HepG2 (cell line): ENCODE data around the gene OTUD4. TPM values are rescaled to one million over a fixed set of nuclear protein-coding genes. Genes with fewer than 3 reads are reported as not detected.

Experiments used
- ASH2L ChIP-seq: fragments of 300-600, 200-600 bp; sonication (generic); IDR thresholded peaks from 2 replicates; pipeline ENCODE4 v1.7.0; 2017; ENCODE audit warnings: low read depth, mild to moderate bottlenecking, moderate library complexity, mixed read lengths, low read length; ENCODE audit not compliant: insufficient read length
- ATF2 ChIP-seq: sonication (generic); formaldehyde crosslinking; IDR thresholded peaks from 2 replicates; pipeline ENCODE4 v1.4.0; 2020; ENCODE audit warnings: missing genetic modification reagents
- CEBPG ChIP-seq: IDR thresholded peaks from 2 replicates; pipeline ENCODE4 v1.6.1; 2016
- CREB3 ChIP-seq: sonication (generic); formaldehyde crosslinking; IDR thresholded peaks from 2 replicates; pipeline ENCODE4 v1.5.0; 2020; ENCODE audit warnings: missing genetic modification reagents
- FOXJ3 ChIP-seq: sonication (generic); formaldehyde crosslinking; IDR thresholded peaks from 2 replicates; pipeline ENCODE4 v1.4.0; 2020; ENCODE audit warnings: missing genetic modification reagents, mild to moderate bottlenecking, borderline replicate concordance
- FOXK2 ChIP-seq: fragments of 450-650 bp; IDR thresholded peaks from 2 replicates; pipeline ENCODE4 v1.6.1; 2016
- GFI1 ChIP-seq: sonication (generic); formaldehyde crosslinking; IDR thresholded peaks from 2 replicates; pipeline ENCODE4 v1.5.0; 2020; ENCODE audit warnings: missing genetic modification reagents, mild to moderate bottlenecking, borderline replicate concordance
- KLF6 ChIP-seq: IDR thresholded peaks from 2 replicates; pipeline ENCODE4 v1.8.0; 2016; ENCODE audit warnings: missing biosample characterization, missing genetic modification reagents
- MAFG ChIP-seq: sonication (generic); formaldehyde crosslinking; IDR thresholded peaks from 2 replicates; pipeline ENCODE4 v1.5.1; 2020; ENCODE audit warnings: mild to moderate bottlenecking, missing genetic modification reagents
- MEF2D ChIP-seq: sonication (generic); formaldehyde crosslinking; IDR thresholded peaks from 2 replicates; pipeline ENCODE4 v1.5.1; 2020; ENCODE audit warnings: mild to moderate bottlenecking, missing genetic modification reagents
- RBAK ChIP-seq: sonication (generic); formaldehyde crosslinking; IDR thresholded peaks from 2 replicates; pipeline ENCODE4 v1.5.1; 2020; ENCODE audit warnings: mild to moderate bottlenecking, missing genetic modification reagents
- RERE ChIP-seq: IDR thresholded peaks from 2 replicates; pipeline ENCODE4 v1.6.1; 2016; ENCODE audit warnings: low read depth, missing genetic modification reagents, missing compliant biosample characterization
- ZBTB2 ChIP-seq: sonication (generic); formaldehyde crosslinking; IDR thresholded peaks from 2 replicates; pipeline ENCODE4 v1.8.0; 2022; ENCODE audit warnings: low read depth, missing genetic modification reagents
- ZBTB7A ChIP-seq: sonication (generic); formaldehyde crosslinking; IDR thresholded peaks from 2 replicates; pipeline ENCODE4 v1.8.0; 2022; ENCODE audit warnings: mild to moderate bottlenecking, missing genetic modification reagents
- ZNF329 ChIP-seq: sonication (generic); formaldehyde crosslinking; IDR thresholded peaks from 2 replicates; pipeline ENCODE4 v1.9.0; 2021; ENCODE audit warnings: low read depth, mild to moderate bottlenecking, missing genetic modification reagents
- ZNF33B ChIP-seq: sonication (generic); formaldehyde crosslinking; IDR thresholded peaks from 2 replicates; pipeline ENCODE4 v1.5.1; 2020; ENCODE audit warnings: mild to moderate bottlenecking, missing genetic modification reagents
- ZNF362 ChIP-seq: sonication (generic); formaldehyde crosslinking; IDR thresholded peaks from 2 replicates; pipeline ENCODE4 v1.4.0; 2020; ENCODE audit warnings: missing genetic modification reagents, mild to moderate bottlenecking, borderline replicate concordance
- ZNF598 ChIP-seq: sonication (generic); formaldehyde crosslinking; IDR thresholded peaks from 2 replicates; pipeline ENCODE4 v1.5.1; 2020; ENCODE audit warnings: mild to moderate bottlenecking, missing genetic modification reagents, borderline replicate concordance
- polyA plus RNA-seq, 8 experiments: library from polyadenylated mRNA; depleted of rRNA in 3 of 8; stranded (reverse) in 7 of 8; unstranded in 1 of 8; fragments of >200 nt; fragmentation: Illumina TruSeq in 4 of 8; extraction: Trizol in 4 of 8; gene quantifications; 2 replicates each; pipeline versions ENCODE4 v1.2.1 to v1.2.3, GENCODE V29; 2011 to 2016; ENCODE audit warnings: low read depth in 4 of 8, missing spikeins in 1 of 8, mixed read lengths in 1 of 8; ENCODE audit not compliant: insufficient read depth in 1 of 8
- total RNA-seq, 5 experiments: library from RNA; depleted of rRNA; stranded (reverse); fragments of >200 nt; fragmentation: Illumina TruSeq; extraction: Trizol; gene quantifications; 2 replicates each; pipeline ENCODE4 v1.2.3, GENCODE V29; 2016; ENCODE audit warnings: low read depth in 1 of 5

The OTUD4 gene
- total and polyA plus RNA-seq, 2 of the 13 experiments (the other 11 are each of a cell fraction or from before 2014, with no cell fraction given): 16.1 to 18.0 TPM

- TF ChIP-seq ASH2L (peak; percentile 99), CEBPG (CRISPR knock-in tag) (peak; percentile 18), ZNF598 (CRISPR knock-in tag) (peak; percentile 97; the same call in 1 of the 2 replicates), FOXJ3 (CRISPR knock-in tag) (peak; percentile 80; the same call in 1 of the 2 replicates), ZNF329 (CRISPR knock-in tag) (peak; percentile 36; the same call in 1 of the 2 replicates), ZNF362 (CRISPR knock-in tag) (no peak), ZNF33B (CRISPR knock-in tag) (peak; percentile 64; the same call in 1 of the 2 replicates), ZBTB2 (peak; percentile 66; the same call in 1 of the 2 replicates), CREB3 (peak; percentile 88; the same call in 1 of the 2 replicates), GFI1 (CRISPR knock-in tag) (peak; percentile 46; the same call in 1 of the 2 replicates), MAFG (no peak), MEF2D (CRISPR knock-in tag) (peak; percentile 82), FOXK2 (no peak), KLF6 (CRISPR knock-in tag) (peak; percentile 33; the same call in 1 of the 2 replicates), RBAK (CRISPR knock-in tag) (no peak), ZBTB7A (CRISPR knock-in tag) (no peak), RERE (CRISPR knock-in tag) (peak; percentile 14; the same call in 1 of the 2 replicates), ATF2 (CRISPR knock-in tag) (peak; percentile 91)
Measured at GRCh38 chr4:145097821-145098674, 82.3 kb downstream of the OTUD4 start, which contains the start of the genes ABCE1 and ANAPC10 (continued).
